HG03342 (cell line): ENCODE results near the gene C1orf53.

Experiments
- ATAC-seq: cut with Tn5 transposase; IDR thresholded peaks from one replicate; pipeline ENCODE4 v1.9.1; 2021; ENCODE audit warnings: mild to moderate bottlenecking, moderate library complexity; ENCODE audit not compliant: unreplicated experiment

C1orf53 gene

DNA sequence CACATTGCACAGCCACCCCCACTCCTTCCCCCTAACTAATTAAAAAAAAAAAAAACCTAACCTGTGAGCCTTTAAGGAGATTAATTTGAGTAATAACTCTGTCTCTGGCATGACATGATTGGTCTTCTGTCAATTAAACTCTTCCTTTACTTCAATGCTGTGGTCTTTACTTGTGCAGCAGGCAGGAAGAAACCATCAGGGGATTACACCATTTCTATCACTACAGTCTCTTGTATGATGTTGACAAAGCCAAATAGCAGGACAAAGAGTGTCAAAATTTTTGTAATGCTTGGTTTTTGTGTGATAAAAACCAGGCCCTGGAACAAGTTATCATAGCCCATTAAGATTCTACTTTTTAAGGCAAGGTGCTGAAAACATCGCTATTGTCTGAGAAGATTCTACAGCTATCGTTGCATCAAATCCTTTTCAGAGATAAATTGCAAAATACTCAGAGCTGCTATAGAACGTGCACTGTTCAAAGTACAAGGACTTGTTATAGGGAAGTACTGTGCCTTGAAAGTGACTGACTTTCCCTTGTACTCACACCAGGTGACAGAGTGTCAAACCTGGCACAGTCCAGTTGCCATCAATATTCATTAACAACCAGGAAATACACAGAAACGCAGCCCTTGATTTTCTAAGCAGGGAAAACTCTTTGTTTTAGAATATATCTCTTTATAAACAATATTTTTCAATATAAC is 52.4 kb downstream of the C1orf53 start:
- ATAC-seq, result no peak

DNA sequence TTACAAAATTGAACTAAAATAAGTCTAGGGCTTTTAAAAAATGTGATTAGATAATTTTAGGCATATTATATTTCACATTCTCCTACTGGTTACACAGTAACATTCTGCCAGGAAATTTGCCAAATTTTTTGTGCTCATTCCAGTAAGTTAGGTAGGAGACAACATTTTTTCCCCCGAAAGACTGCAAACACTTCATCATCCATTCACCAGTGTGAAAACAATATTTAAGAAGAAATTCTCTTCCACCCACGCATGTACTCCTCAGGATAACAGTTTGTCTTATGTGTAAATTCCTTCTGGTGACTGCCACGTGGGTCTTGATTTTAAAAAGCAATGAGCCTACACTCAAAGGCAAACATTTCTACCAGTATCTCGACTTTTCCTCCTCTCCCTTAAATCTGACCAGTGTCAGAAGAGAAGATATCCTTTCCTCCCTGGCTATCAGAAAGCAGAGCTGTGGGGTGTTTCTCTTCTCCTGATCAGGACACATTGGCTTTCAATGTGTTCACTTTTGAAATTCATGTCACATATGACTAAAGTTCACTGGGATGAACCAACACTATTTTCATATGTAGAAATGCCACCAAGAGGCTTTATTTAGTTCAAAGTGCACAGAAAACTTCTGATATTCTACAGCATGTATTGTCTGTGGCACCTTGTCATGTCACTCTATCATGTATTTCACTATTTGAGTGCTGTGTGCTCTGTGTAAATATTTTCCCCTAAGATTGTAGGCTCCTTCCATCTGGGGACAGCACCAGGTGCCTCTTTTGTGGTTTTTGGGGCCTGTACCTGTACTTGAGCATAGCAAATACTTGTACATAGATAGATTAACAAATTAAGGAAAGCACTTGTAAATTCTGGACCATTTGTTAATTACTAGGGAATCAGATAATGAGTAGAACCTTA is 53.3 kb downstream of the C1orf53 start:
- no peak for ATAC-seq
